ENCODE measurements around the gene ANKRD22.

ANKRD22 gene

DNA sequence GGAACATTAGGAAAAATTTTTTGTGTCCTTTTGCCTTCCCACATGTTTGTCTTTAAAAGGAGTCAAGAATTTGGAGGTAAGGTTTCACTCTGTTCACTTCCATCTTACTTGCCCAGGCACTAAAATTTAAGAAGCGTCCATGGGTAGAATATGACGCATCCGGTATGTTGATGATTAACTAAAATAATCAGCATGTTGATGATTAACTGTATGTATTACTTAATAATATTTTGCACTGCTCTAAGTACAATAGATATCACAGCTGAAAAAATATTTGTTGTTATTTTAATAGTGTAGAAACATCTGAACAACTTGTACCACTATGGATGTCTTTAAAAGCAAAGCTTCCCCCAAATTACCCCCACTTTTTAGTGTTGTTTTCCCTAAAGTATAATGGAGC lies 11.5 kb downstream of the ANKRD22 start:
- TF ChIP-seq YY1 (IDR thresholded peaks at IDR 0.05; ENCODE audit: low read depth) (no peak), EGR1 (IDR thresholded peaks at IDR 0.05) (no peak), RAD21 (IDR thresholded peaks at IDR 0.05; ENCODE audit: low read depth) (no peak), ZBTB7A (IDR thresholded peaks at IDR 0.05; ENCODE audit: low read depth) (no peak), NFIC (IDR thresholded peaks at IDR 0.05) (no peak)
- TF ChIP-seq, protein P1, sequence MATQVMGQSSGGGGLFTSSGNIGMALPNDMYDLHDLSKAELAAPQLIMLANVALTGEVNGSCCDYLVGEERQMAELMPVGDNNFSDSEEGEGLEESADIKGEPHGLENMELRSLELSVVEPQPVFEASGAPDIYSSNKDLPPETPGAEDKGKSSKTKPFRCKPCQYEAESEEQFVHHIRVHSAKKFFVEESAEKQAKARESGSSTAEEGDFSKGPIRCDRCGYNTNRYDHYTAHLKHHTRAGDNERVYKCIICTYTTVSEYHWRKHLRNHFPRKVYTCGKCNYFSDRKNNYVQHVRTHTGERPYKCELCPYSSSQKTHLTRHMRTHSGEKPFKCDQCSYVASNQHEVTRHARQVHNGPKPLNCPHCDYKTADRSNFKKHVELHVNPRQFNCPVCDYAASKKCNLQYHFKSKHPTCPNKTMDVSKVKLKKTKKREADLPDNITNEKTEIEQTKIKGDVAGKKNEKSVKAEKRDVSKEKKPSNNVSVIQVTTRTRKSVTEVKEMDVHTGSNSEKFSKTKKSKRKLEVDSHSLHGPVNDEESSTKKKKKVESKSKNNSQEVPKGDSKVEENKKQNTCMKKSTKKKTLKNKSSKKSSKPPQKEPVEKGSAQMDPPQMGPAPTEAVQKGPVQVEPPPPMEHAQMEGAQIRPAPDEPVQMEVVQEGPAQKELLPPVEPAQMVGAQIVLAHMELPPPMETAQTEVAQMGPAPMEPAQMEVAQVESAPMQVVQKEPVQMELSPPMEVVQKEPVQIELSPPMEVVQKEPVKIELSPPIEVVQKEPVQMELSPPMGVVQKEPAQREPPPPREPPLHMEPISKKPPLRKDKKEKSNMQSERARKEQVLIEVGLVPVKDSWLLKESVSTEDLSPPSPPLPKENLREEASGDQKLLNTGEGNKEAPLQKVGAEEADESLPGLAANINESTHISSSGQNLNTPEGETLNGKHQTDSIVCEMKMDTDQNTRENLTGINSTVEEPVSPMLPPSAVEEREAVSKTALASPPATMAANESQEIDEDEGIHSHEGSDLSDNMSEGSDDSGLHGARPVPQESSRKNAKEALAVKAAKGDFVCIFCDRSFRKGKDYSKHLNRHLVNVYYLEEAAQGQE (IDR thresholded peaks at IDR 0.05; ENCODE audit: low read depth), result no peak

DNA sequence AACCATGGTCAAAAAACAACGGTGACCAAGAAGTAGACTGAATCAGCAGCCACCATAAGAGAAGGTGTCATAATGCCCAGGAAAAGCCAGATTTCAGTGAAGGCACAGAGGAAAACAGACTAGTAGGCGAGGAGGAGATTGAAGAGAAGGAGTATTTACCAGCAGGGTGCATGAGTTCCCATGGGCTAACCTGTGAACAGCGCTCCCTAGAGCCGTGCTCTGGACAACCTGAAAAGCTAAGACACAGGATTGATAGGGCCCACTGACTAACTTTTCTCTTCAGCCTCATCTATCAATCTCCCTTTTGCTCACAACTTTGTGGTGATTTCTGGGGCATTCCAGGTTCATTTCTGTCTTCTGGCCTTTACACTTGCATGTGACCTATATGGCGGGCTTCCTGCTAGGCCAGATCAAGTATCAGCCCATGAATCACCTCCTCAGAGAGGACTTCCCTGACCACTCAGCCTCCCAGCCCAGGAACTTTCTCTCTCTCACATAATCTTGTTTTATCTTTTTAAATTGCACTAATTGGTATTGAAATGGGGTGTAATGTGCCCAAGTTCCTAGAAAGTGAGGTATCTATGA lies 12.8 kb downstream of the ANKRD22 start:
- TF ChIP-seq EP300 (IDR thresholded peaks at IDR 0.05; ENCODE audit: borderline replicate concordance), result no peak
- TF ChIP-seq TCF12 (IDR thresholded peaks at IDR 0.05; ENCODE audit: low read depth), result no peak
- TF ChIP-seq, protein P1 (IDR thresholded peaks at IDR 0.05; ENCODE audit: low read depth), result no peak
- TF ChIP-seq, protein P2, sequence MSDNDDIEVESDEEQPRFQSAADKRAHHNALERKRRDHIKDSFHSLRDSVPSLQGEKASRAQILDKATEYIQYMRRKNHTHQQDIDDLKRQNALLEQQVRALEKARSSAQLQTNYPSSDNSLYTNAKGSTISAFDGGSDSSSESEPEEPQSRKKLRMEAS (IDR thresholded peaks at IDR 0.05), result no peak
- TF ChIP-seq, protein P3, sequence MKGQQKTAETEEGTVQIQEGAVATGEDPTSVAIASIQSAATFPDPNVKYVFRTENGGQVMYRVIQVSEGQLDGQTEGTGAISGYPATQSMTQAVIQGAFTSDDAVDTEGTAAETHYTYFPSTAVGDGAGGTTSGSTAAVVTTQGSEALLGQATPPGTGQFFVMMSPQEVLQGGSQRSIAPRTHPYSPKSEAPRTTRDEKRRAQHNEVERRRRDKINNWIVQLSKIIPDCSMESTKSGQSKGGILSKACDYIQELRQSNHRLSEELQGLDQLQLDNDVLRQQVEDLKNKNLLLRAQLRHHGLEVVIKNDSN (IDR thresholded peaks at IDR 0.05), result no peak
- no peak for TF ChIP-seq FOXM1 (IDR thresholded peaks at IDR 0.05; ENCODE audit: borderline replicate concordance, low read depth)

DNA sequence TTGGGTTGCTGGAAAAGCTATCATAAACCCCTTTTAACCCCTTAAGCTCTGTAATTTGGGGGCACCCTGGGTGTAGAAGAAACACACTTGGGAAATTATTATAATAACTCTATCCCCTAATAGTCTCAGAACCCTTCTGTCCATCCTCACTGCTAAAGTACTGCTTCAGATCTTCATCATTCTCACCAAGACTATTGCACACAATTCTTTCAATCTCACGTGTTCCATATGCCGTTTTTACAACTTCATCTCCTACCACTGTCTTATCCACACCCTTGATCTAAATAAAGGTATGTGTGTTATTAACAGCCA lies 15.8 kb downstream of the ANKRD22 start:
- TF ChIP-seq, protein P3 (IDR thresholded peaks at IDR 0.05), result no peak

DNA sequence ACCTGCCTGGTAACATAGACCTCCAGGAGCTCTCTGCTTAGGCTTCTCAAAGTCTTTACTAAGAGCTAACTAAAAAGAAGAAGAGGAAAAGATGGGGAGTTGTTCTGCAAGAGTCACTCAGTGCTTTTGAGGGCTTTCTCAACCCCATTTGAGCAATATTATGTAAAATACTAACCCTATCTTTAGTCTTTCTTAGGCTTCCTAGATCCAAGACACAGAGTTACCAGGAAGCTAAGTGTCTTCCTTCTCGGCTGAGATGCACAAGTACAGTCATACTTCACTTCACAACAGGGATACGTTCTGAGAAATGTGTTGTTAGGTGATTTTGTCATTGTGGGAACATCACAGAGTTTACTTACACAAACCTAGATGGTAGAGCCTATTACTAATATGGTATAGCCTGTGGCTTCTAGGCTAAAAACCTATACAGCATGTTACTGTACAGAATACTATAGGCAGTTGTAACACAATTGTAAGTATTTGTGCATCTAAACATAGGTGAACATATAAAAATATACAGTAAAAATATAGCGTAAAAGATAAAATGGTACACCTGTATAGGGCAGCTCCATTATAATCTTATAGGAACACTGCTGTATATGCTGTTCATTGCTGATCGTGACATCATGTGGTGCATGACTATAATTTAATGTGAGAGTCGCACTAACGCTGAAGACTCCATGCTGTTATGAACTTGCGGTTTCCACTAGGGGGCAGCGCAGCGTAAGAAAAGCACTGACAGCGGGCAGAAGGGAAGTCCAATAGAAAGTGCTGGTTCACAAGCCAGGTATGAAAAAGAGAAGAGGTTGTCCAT lies 16.3 kb downstream of the ANKRD22 start:
- TF ChIP-seq CREB1 (IDR thresholded peaks at IDR 0.05; ENCODE audit: low read depth) (no peak), RAD21 (IDR thresholded peaks at IDR 0.05; ENCODE audit: low read depth) (peak; percentile 100), CEBPB (IDR thresholded peaks at IDR 0.05) (no peak), YY1 (IDR thresholded peaks at IDR 0.05; ENCODE audit: low read depth) (peak; percentile 56; the same call in 1 of the 2 replicates)
- TF ChIP-seq, protein P3 (IDR thresholded peaks at IDR 0.05), result peak; percentile 47
- TF ChIP-seq, protein P2 (IDR thresholded peaks at IDR 0.05), result no peak; the same call in 1 of the 2 replicates

DNA sequence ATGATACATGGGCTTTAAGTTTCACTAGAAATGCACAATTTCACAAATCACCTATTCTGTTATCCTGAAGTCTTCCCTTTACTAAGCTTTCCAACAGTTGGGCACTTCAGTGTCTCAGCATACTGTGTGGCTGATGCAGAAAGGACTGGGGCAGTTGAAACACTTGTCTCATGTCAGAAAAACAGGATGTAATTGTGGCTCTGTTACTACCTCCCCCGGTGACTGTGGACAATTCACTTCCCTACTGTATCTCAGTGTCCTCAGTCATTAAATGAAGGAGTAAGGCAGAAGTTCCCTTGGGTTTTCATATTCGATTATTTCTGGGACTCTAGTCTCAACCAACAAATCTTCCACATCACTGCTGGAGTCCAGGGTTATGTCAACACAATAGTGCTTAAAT lies 17.9 kb downstream of the ANKRD22 start:
- TF ChIP-seq TEAD4 (IDR thresholded peaks at IDR 0.05), result no peak
- no peak for TF ChIP-seq YY1 (IDR thresholded peaks at IDR 0.05; ENCODE audit: low read depth)
- TF ChIP-seq, protein P2 (IDR thresholded peaks at IDR 0.05), result no peak
- no peak for TF ChIP-seq CREB1 (IDR thresholded peaks at IDR 0.05; ENCODE audit: low read depth)
- TF ChIP-seq, protein P3 (IDR thresholded peaks at IDR 0.05), result no peak
- TF ChIP-seq CEBPB (IDR thresholded peaks at IDR 0.05), result no peak
- no peak for TF ChIP-seq EP300 (IDR thresholded peaks at IDR 0.05; ENCODE audit: borderline replicate concordance)
- TF ChIP-seq FOXM1 (IDR thresholded peaks at IDR 0.05; ENCODE audit: borderline replicate concordance, low read depth), result no peak
- no peak for TF ChIP-seq RAD21 (IDR thresholded peaks at IDR 0.05; ENCODE audit: low read depth)
- TF ChIP-seq EGR1 (IDR thresholded peaks at IDR 0.05), result no peak
- no peak for TF ChIP-seq TCF12 (IDR thresholded peaks at IDR 0.05; ENCODE audit: low read depth)
- TF ChIP-seq ZBTB7A (IDR thresholded peaks at IDR 0.05; ENCODE audit: low read depth), result no peak
- TF ChIP-seq NFIC (IDR thresholded peaks at IDR 0.05), result no peak
- no peak for TF ChIP-seq TAF1 (IDR thresholded peaks at IDR 0.05; ENCODE audit: low read depth)
- TF ChIP-seq, protein P1 (IDR thresholded peaks at IDR 0.05; ENCODE audit: low read depth), result no peak
